ENCODE data around the gene DNAH11. TPM values are rescaled to one million over a fixed set of nuclear protein-coding genes. Genes with fewer than 3 reads are reported as not detected.

Gene DNAH11, protein sequence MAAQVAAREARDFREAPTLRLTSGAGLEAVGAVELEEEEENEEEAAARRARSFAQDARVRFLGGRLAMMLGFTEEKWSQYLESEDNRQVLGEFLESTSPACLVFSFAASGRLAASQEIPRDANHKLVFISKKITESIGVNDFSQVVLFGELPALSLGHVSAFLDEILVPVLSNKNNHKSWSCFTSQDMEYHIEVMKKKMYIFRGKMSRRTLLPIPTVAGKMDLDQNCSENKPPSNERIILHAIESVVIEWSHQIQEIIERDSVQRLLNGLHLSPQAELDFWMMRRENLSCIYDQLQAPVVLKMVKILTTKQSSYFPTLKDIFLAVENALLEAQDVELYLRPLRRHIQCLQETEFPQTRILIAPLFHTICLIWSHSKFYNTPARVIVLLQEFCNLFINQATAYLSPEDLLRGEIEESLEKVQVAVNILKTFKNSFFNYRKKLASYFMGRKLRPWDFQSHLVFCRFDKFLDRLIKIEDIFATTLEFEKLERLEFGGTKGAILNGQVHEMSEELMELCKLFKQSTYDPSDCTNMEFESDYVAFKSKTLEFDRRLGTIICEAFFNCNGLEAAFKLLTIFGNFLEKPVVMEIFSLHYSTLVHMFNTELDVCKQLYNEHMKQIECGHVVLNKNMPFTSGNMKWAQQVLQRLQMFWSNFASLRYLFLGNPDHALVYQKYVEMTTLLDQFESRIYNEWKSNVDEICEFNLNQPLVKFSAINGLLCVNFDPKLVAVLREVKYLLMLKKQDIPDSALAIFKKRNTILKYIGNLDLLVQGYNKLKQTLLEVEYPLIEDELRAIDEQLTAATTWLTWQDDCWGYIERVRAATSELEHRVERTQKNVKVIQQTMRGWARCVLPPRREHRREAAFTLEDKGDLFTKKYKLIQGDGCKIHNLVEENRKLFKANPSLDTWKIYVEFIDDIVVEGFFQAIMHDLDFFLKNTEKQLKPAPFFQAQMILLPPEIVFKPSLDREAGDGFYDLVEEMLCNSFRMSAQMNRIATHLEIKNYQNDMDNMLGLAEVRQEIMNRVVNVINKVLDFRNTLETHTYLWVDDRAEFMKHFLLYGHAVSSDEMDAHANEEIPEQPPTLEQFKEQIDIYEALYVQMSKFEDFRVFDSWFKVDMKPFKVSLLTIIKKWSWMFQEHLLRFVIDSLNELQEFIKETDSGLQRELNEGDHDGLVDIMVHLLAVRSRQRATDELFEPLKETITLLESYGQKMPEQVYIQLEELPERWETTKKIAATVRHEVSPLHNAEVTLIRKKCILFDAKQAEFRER (N-terminal part only)
- under 0.01 and 1.00 TPM in 2 replicates for total RNA-seq

GRCh38 chr7:21542891-21543527 is at the start of gene DNAH11:
DNAH11 (plus strand) TSS chr7:21543039; CDS start chr7:21543246, 207 bp downstream.

DNA sequence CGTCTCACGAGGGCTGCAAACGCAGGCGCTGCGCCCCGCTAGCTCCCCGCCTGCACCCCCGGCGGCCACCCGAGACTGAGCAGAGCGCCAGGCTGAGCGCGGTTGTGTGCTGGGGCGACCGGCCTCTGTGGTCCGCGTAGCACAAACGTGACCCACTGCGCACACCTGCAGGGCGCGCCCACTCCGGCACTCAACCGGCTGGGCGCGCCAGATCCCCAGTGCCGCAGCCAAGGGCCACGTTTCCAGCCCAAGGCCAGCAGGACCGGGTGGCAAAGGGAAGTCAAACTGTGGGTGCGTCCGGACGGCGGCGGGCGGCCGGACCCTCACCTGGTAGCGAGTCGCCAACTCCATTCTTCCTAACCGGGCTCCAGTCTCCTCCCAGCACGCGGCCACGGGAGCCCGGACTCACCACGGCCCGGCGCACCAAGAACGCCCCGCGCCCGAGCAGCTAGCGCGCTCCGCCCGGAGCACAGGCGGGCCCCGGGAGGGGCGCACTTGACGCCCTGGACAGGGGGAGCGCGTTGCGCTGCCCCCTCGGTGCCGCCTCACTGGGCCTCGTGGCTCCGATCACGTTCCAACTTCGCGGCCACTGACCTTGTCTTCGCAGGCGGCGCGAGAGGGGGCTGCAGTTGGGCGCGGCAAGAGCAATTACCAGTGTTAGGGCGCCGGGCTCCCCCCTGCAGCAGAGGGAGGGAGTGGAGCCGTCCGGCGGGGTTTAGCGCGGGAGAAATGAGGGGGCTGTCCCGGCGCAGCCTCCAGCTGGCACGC is 402.8 kb downstream of the DNAH11 start, which contains the start of gene CDCA7L:
Gene CDCA7L, minus strand, starts transcription at position 446 of the 768 bp plus-strand sequence. Its CDS starts 95 bp downstream, at position 351.

Other genes starting within 250 kb of the DNAH11 start
- 4.9 and 5.1 TPM in 2 replicates for gene SP4, start 115.0 kb upstream of the DNAH11 start, total RNA-seq

All from uterine smooth muscle cell (primary cell).